KG1 (cell line): ENCODE results near the gene SNED1.

Experiments used
- DNase-seq: peaks from one replicate; lab custom pipeline; 2025; lab: John Stamatoyannopoulos, UW

Gene SNED1

DNA sequence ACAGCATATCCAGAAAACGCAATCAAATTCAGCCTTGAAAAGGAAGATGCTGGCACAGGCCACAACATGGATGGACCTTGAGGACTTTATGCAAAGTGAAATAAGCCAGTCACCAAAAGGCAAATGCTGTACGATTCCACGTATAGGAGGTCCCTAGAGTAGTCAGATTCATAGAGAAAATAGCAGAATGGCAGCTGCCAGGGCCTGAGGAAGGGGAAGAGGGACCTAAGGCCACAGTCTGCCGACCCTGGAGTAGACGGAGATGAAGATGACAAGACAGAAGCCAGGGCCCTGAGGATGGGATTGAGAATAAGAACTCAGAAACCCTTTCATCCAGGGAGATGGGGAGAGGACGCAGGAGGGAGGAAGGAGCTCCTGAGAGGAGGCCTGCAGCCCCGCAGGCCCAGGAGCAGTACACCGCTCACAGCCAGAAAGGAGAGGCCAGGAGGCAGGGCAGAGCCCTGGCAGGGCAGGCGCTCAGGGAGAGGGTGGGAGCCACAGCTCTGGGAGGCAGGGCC, 111.7 kb downstream of the SNED1 start:
- DNase-seq: no peak

DNA sequence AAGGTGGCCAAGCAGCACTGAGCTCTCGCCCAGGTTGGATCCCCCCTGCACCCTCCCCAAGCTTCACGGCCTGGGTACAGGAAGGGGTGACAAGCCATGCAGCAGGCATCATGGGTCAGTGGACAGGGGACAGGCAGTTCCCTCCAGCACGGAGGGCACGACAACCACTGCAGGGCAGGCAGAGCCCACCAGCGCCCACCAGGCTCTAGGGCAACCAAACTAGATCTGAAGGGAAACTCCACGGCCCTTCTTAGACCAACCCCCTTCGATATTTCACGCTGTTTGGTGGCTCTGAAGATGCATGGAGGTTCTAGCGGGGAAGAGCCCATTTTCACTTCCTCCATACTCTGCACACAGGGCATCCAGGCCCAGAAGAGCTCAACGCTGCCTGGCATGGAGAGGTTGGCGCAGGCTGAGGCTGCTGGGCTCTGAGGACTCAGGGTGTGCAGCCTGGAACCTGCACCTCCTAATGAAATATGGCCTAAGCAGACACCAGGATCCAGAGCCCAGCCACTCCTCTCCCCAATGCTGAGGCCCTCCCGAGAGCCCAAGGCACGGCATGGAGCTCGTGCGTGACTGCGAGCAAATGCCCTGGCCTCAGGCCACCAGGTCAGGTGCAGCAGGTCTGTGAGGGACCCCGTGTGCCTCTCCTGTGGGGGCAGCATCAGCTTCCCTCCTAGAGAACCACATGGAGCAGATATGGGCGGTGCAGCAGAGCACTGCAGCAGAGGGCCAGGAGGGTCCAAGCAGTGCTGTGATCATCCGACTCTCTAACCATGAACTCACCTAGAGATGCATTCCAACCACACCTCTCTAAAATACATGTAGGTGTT, 112.4 kb downstream of the SNED1 start:
- DNase-seq: no peak

DNA sequence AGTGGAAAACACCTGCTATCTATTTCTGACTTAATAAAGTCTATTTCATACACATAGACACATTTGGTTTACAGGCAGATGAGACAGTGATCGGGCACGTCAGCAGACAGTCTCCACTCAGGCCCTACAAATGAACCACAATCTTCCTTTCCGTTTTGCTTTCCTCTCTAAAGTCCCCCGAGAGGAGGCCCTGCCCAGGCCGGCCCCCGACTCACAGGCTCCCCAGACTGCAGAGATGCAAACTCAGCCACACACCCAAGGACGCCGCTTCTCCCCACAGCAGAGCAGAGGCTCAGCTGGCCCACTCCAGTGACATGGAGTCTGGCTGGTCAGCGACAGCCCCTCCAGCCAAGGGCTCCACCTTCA, 113.0 kb downstream of the SNED1 start:
- no peak for DNase-seq

DNA sequence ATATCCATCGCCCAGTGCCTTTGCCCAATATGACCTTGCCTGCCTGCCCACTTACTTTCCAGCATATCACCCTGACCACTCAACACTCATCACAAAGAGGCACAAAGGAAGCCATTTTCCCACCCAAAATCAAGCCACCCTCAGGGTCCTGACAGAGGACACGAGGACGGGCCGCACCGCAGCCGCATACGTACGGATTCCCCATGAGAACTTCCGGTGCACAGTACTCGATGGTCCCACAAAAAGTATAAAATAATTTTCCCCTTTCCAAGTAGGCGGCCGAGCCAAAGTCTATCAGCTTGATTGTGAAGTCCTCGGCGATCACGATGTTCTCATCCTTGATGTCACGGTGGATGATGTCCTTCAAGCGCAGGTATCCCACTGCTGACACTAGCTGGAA, 113.6 kb downstream of the SNED1 start:
- DNase-seq: no peak

DNA sequence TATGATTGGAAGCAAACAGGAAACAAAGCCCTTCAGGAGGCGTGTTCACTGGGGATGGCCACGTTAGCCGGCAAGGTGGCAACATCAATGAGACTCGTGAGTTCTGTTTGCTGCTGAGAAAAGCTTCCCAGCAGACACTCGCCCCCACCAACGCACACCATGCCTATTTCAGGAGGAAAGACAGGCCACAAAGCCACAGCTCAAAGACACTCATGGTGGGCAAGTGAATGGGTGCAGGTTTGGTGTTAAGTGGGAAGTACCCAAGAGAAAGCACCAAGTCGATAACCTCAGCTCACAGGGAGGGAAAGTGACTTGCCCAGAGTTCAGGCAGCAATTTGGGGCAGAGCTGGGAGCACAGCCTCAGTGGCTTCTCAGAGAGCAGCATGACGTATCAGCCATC, 114.2 kb downstream of the SNED1 start:
- no peak for DNase-seq

DNA sequence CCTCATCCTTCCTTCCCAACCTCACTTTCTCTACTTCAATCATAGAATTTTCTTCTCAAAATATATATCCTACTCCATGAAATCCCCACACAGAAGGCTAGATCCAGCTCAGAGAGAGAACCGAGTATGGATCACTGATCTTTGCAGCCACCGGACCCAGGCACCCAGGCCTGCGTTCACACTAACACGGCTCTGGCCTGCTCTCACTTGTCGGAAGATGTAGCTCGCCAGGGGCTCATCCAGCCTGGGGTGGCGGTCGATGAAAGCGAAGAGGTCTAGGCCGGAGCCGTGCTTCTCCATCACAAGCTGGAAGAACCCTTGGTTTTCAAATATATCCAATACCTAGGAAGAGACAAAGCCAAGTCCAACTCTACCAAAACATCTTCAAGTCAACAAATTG, 116.4 kb downstream of the SNED1 start:
- DNase-seq: no peak

DNA sequence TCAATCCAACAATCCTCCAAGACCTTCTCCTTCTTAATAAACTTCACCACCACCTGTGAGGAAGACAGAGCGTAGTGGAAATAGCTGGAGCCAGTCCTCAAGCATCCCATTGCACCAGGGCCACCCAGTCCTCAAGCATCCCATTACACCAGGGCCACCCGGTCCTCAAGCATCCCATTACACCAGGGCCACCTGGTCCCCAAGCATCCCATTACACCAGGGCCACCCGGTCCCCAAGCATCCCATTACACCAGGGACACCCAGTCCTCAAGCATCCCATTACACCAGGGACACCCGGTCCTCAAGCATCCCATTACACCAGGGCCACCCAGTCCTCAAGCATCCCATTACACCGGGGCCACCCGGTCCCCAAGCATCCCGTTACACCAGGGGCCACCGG, 116.9 kb downstream of the SNED1 start:
- DNase-seq: no peak

DNA sequence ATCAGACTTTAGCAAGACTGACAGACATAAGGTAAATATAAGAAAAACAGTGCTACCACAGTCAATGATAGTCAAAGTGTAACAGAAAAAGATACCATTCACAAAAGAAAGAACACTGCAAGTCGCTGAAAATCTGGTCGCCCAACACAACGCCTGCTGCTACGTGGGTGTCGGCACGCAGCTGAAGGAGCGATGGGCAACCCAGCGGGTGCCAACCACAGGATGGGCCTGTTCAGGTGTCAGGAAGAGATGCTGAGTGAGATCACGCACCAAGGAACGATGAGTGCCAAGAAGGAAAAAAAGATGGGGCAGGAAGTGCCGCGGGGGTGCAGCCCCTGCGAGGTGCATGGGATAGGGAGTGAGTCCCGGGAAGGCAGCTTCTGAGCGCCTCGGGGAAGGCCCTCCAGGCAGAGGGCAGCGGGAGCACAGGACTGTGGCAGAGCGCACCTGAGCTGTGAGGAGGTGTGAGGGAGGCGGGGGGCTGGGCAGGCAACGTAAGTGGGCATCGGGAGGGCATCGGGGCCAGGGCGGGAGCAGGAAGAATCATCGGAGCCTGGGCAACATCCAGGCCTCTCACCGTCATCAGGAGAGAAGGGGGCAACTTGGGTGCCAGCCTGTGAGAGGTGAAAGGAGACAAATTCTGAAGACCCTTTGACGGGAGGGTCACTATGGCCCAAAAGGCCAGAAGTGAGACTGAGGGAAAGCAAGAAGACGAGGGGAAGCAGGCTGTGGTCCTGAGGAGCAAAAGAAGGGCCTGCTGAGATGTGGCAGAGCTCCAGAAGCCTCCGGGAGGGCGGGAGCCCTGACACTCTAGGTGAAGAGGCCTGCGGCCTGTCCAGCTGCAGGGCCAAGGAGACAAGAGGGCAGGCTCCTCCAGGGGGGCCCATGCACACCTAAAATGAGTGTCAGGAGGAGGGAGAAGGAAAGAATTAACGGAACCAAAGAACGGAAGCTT, 118.5 kb downstream of the SNED1 start:
- no peak for DNase-seq

DNA sequence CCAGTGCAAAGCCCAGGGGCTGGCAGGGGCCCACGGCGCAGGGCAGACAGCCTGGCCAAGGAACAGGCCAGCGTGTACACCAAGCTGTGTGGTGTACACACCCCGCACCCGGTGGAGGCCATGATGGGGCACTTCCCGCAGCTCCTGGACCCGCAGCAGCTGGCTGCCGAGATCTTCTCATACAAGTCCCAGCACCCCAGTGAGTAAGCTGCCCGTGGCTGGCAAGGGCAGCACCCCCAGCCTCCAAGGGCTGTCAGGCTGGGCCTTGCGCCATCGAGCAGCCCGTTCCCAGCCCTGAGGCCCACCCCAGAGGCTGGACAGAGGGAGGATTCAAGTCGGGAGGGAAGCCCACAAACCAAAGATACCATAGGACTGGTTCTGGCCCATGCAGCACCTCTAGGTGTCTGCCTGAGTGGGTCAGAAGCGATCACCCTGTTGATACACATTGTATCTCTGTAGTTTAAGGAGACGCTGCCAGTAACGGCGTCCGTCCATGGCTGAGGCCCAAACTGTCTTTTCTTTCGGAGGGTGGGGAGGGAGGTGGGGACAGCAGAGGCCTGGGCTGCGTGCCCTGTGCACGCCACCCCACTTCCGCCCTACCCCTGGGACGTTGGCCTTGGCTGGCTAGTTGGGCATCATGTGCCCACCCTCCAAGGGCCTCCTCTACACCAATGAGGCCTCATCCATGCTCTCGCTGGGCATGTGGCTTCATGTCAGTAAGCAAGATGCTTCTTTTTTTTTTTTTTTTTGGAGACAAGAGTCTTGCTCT, 120.5 kb downstream of the SNED1 start:
- DNase-seq: no peak

DNA sequence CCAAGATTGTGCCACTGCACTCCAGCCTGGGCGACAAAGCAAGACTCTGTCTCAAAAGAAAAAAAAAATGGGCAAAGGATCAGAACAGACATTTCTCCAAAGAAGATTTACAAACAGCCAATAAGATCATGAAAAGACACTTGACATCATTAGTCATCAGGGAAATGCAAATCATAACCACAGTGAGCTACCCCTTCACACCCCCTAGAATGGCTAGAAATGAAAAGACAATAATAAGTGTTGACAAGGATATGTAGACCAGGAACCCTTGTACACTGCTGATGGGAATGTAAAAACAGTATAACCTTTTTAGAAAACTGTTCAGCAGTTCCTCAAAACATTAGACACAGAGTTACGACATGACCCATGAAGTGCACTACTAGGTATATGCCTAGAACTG, 122.0 kb downstream of the SNED1 start:
- no peak for DNase-seq

DNA sequence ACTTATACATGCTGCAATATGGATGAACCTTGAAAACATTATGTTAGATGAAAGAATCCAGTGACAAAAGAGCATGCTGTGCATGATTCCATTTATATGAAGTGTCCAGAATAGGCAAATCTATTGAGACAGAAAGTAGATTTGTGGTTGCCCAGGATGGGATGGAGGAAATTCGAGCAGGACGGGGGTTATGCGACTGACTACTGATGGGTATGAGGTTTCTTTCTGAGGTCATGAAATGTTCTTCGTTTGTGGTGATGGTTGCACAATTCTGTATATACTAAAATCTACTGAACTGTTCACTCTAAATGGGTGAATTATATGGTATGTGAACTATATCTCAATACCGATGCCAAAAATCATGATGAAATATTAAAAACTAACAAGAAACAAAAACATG, 122.6 kb downstream of the SNED1 start:
- DNase-seq: no peak

DNA sequence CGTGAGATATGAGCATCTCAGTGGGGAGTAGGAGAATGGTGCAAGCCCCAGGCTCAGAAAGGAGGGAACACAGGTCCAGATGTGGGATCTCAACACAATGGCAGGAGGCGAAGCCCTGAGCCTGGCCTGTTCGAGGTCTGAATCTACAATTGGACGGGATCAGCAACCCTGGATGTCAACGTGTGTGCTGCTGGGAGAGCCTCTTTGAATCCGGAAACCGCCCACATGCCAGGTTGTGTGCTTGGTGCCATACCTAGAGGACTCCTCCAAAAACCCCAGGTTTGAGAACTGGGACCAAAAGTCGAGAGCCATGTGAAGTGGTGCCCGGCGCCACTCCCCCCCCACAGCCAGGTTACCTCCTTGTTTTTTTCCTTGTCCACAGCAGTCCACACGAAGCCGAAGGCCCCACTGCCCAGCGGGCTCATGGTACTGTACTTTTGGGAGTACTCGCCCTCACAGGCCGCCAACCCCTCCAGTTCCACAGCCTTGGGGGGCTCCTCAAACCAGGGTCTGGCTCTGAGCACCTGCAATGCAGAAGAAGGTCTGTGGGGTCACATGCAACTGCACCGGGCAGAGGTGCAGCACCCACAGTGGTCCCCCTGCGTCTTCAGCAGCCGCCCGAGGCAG, 124.1 kb downstream of the SNED1 start:
- DNase-seq: no peak

DNA sequence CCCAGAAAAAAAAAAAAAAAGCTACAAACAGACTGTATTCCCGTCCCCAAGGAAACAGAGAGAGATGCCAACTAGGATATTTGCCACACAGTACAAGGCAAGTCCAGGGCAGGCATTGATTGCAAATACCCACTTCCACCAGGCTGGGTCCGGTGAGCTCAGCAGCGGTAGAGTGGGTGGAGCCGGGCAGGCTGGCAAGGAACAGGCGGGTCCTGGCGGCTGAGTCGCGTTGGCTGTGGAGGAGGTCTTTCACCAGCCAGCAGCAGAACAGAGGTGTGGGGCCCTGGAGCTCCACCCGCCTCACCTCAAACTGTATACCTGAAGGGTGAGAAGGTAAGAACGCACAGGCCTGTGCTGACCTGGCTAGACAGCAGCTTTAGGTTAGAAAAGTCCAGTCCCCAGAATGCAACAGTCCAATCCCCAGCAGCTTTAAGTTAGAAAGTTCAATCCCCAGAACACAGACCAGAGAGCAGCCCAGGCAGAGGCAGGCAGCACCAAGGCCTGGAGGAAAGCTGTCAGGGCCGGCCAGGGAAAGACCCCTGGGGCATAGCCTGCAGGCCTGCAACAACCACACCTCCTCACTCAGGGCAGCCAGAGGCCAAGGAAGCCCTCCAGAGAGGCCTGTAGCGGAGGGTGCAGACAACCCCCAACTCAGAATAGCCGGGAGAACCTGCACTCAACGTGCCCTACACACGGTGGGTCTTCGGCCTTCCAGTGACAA, 125.6 kb downstream of the SNED1 start:
- no peak for DNase-seq

DNA sequence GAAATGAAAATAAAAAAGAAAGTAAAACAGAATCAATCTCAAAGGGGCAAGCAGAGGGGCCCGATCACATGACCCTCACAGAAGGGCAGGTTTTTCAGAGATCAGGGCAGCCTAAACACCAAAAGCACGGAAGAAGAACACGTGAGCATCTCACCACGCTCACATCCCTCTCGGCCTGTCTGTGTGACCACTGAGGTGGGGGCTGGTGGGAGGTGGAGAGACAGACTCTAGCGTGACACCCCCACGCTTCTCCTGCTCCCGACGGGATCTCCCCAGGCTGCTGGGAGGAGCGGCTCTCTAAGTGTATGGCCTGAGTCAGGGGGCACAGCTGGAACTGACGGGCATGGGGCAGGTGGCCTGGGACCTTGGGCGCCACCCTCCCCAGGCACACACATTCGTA, 127.2 kb downstream of the SNED1 start:
- no peak for DNase-seq

DNA sequence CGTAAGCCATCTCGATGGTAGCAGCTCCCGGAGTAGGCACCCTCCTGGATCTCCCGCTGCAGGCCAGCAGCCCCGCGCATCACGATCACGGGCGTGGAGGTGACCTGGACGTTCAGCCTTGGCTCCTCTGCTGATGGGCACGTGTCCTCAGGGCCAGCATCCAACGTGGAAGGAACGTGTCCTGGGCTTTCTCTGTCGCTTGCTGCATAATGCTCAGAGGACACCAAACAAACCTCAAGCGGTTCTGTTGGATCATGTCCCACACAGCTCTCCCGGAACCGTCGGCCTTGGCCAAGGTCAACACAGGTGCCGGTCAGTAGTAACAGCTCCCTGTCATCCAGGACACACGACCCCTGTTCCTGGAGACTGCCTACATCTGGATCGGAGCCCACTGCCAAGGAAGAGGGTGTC, 127.8 kb downstream of the SNED1 start:
- no peak for DNase-seq

DNA sequence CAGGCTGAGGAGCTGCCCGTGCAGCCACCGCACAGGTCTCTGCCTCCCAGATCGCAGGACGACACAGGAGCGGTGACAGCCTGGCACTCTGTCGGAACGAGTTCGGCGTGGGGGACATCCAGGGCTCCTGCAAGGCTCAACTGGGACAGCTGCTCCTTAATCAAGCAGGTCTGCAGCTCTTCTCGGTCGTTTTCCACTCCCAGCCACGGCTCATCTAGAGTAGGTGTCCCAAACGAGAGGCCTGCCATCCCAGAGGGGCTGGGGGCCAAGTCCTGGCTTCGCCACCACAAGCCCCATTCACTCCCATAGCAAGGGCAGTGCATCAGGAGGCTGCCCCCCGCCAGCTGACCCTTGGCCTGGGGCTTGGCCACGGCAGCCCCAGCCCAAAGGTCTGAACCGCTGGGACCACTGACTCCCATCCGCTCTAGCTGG, 128.4 kb downstream of the SNED1 start:
- no peak for DNase-seq

DNA sequence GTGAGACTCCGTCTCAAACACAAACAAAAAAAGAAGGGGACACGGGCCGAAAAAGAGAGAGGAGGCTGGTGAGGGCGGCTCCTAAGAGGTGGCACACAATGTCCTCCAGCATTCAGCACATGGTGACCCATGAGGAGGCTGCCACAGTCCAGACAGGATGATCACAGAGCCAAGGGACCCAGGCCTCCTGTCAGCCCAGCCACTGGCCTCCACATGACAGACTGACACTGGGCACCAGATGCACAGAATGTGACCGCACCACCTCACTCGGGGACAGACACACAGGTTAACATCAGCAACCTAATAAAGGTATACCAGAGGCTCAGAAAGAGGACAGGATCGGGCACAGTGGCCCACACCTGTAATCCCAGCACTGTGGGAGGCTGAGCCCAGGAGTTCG, 129.8 kb downstream of the SNED1 start:
- DNase-seq: no peak

DNA sequence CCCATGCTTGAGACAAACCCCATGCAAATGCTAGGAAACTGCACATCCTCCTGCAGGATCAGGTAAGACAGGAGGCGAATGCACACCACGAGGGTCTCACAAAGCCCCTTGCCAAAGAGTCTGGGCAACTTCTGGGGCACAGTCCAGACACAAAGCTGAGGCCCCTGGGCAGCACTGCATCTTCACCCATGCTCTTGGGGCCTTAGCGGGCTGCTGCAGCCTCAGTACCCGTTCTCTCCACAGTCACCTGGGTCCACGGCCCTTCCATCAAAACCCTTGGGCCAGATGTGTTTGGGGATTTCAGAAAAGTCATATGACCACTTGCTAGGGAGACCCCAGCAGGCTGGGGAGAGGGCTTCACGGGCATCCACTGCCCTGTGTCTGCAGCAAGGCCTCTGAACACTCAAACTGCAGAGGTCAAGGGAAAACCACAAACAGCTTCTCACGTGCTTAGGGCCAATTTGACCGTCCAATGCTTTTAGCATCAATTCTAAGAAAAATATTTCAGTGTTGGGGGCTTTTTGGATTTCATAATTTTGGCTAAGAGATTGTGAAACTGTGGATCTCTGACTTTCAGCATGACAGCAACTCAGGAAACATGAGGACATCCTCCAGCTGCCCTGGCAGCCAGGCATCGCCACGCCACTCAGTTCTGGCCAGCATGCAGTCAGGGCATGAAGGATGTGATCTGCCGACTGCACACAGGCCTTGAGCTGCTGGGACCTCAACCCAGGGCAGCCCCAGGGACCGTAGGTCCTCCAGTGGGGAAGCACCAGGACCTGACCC, 130.9 kb downstream of the SNED1 start:
- no peak for DNase-seq

DNA sequence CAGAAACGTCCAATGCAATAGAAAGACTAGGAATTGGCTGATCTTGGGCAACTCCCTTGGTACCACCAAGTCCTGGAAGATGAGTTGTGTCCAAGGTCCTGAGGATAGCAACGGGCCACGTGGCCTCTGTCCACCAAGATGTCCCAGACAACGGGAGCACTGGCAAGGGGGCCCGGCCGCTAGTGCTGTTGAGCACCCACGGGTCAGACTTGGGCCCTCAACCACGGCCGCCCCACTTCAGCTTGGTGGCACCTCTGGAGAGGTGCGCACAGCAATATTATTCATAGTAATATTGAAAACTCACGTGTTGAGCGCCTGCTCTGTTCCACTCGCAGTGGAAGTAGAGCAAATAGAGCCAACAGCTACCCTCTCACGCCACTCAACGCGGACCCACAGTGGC, 131.9 kb downstream of the SNED1 start:
- DNase-seq: no peak

DNA sequence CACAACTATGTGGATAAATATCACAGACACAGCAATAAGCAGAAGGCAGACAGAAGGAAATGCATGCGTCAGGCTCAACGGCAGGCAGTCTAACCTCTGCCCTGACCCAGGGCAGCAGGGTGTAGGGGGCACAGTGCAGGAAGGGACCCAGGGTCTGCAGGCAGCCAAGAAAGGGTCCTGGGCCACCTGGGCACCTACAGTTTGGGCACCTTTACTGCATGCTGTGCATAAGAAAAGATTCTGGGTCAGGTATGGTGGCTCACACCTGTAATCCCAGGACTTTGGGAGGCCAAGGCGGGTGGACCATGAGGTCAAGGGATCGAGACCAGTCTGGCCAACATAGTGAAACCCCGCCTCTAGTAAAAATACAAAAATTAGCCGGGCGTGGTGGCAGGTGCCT, 133.1 kb downstream of the SNED1 start:
- no peak for DNase-seq
